Neural cell (in vitro differentiated cells): ENCODE measurements around the gene MRGPRE. TPM values are rescaled to one million over a fixed set of nuclear protein-coding genes. Genes with fewer than 3 reads are reported as not detected.

Experiments
- H2AFZ ChIP-seq: fragments of 200-600, 300-800 bp; sonication (generic), shearing (Covaris generic); 2 replicates; pipeline ENCODE4 v1.6.0; 2014; ENCODE audit warnings: low read depth, mild to moderate bottlenecking, antibody characterized with exemption, low read length, moderate library complexity
- H3F3A ChIP-seq: fragments of 200-600 bp; shearing (Covaris generic); 2 replicates; pipeline ENCODE4 v1.6.1; 2016; ENCODE audit warnings: mild to moderate bottlenecking, moderate library complexity, mixed read lengths, antibody characterized with exemption, low read length; ENCODE audit not compliant: insufficient read depth, poor library complexity, severe bottlenecking
- H3K27ac ChIP-seq: fragments of 200-600, 300-800 bp; sonication (generic), shearing (Covaris generic); 2 replicates; pipeline ENCODE4 v1.5.1; 2014; ENCODE audit warnings: mild to moderate bottlenecking, low read length, moderate library complexity
- H3K27me3 ChIP-seq: fragments of 300-800, 200-600 bp; sonication (generic), shearing (Covaris generic); 2 replicates; pipeline ENCODE4 v1.6.0; 2014; ENCODE audit warnings: mild to moderate bottlenecking, low read depth, low read length, moderate library complexity; ENCODE audit not compliant: insufficient read depth
- H3K36me3 ChIP-seq: fragments of 300-800, 200-600 bp; sonication (generic), shearing (Covaris generic); 2 replicates; pipeline ENCODE4 v1.5.1; 2014; ENCODE audit warnings: mild to moderate bottlenecking, antibody characterized with exemption, low read length, moderate library complexity; ENCODE audit not compliant: insufficient read depth
- H3K4me2 ChIP-seq: fragments of 300-800, 200-600 bp; sonication (generic), shearing (Covaris generic); 2 replicates; pipeline ENCODE4 v1.6.0; 2014; ENCODE audit warnings: mild to moderate bottlenecking, low read length
- H3K4me3 ChIP-seq: fragments of 300-800, 200-600 bp; sonication (generic), shearing (Covaris generic); 2 replicates; pipeline ENCODE4 v1.5.1; 2014; ENCODE audit warnings: mild to moderate bottlenecking, low read length, moderate library complexity
- H3K79me2 ChIP-seq: fragments of 200-600 bp; shearing (Covaris generic); replicated peaks from 2 replicates; pipeline ENCODE4 v1.6.0; 2014; ENCODE audit warnings: mild to moderate bottlenecking, low read length, moderate library complexity; ENCODE audit not compliant: insufficient read depth
- H3K9ac ChIP-seq: fragments of 300-800, 200-600 bp; sonication (generic), shearing (Covaris generic); 2 replicates; pipeline ENCODE4 v1.6.1; 2016; ENCODE audit warnings: mild to moderate bottlenecking, low read length, mixed read lengths
- H3K9me2 ChIP-seq: fragments of 200-600 bp; shearing (Covaris generic); 2 replicates; pipeline ENCODE4 v1.6.1; 2016; ENCODE audit warnings: mild to moderate bottlenecking, low read length, mixed read lengths; ENCODE audit not compliant: insufficient read depth
- H3K9me3 ChIP-seq: fragments of 200-600, 300-800 bp; sonication (generic), shearing (Covaris generic); 2 replicates; pipeline ENCODE4 v1.6.1; 2016; ENCODE audit warnings: mild to moderate bottlenecking, mixed run types, low read length, moderate library complexity, mixed read lengths
- H4K20me1 ChIP-seq: fragments of 200-600 bp; shearing (Covaris generic); 2 replicates; pipeline ENCODE4 v1.6.1; 2016; ENCODE audit warnings: mild to moderate bottlenecking, mixed run types; ENCODE audit not compliant: insufficient read depth
- CTCF ChIP-seq: fragments of 450-650 bp; IDR thresholded peaks from 2 replicates; pipeline ENCODE4 v1.5.1; 2014; ENCODE audit warnings: antibody characterized with exemption, mild to moderate bottlenecking, moderate library complexity; ENCODE audit not compliant: poor library complexity, severe bottlenecking
- EP300 ChIP-seq: fragments of 450-650 bp; conservative IDR thresholded peaks from 2 replicates; pipeline ENCODE4 v1.6.1; 2014; ENCODE audit warnings: antibody characterized with exemption, mild to moderate bottlenecking, moderate library complexity; ENCODE audit not compliant: poor library complexity, severe bottlenecking
- EZH2 ChIP-seq: fragments of 200-600, 300-800 bp; shearing (Covaris generic), sonication (generic); IDR thresholded peaks from 2 replicates; pipeline ENCODE4 v1.6.1; 2014; ENCODE audit warnings: antibody characterized with exemption, low read length, borderline replicate concordance, mild to moderate bottlenecking; ENCODE audit not compliant: insufficient read depth, poor library complexity, severe bottlenecking
- MXI1 ChIP-seq: fragments of 450-650 bp; conservative IDR thresholded peaks from 2 replicates; pipeline ENCODE4 v1.6.1; 2014; ENCODE audit warnings: antibody characterized with exemption, mild to moderate bottlenecking; ENCODE audit not compliant: poor library complexity, severe bottlenecking
- POLR2AphosphoS5 ChIP-seq: IDR thresholded peaks from 2 replicates; pipeline ENCODE4 v1.6.1; 2012
- RAD21 ChIP-seq: fragments of 450-650 bp; conservative IDR thresholded peaks from 2 replicates; pipeline ENCODE4 v1.6.1; 2014; ENCODE audit warnings: antibody characterized with exemption, mild to moderate bottlenecking, moderate library complexity
- SMC3 ChIP-seq: fragments of 450-650 bp; conservative IDR thresholded peaks from 2 replicates; pipeline ENCODE4 v1.6.1; 2014; ENCODE audit warnings: antibody characterized with exemption, mild to moderate bottlenecking, moderate library complexity; ENCODE audit not compliant: poor library complexity
- TAF1 ChIP-seq: IDR thresholded peaks from 2 replicates; pipeline ENCODE4 v1.6.1; 2012; ENCODE audit warnings: low read depth
- polyA plus RNA-seq: library from polyadenylated mRNA; depleted of rRNA; stranded (reverse); fragments of >200 nt; gene quantifications from 2 replicates; pipeline ENCODE4 v1.2.3, GENCODE V29; 2014
- TF ChIP-seq, protein P1 (sequence below): IDR thresholded peaks from 2 replicates; pipeline ENCODE4 v1.6.1; 2012; ENCODE audit warnings: borderline replicate concordance

Gene MRGPRE
- polyA plus RNA-seq, 1 donor from 2014 or later: 0.28 TPM

GRCh38 chr11:3230636-3231549, 1.3 kb downstream of the MRGPRE start:
- Histone ChIP-seq H3K4me3 (no peak overlapping the region), H4K20me1 (no peaks in the 10 kb centered on the region), H3F3A (no peaks in the 10 kb centered on the region), H3K36me3 (no peaks in the 10 kb centered on the region), H2AFZ (no peak overlapping the region), H3K9ac (no peak overlapping the region), H3K79me2 (no peaks in the 10 kb centered on the region), H3K4me2 (no peak overlapping the region), H3K9me3 (no peaks in the 10 kb centered on the region), H3K27ac (no peak overlapping the region), H3K9me2 (no peaks in the 10 kb centered on the region), H3K27me3 (no peaks in the 10 kb centered on the region)
- TF ChIP-seq, protein P1, sequence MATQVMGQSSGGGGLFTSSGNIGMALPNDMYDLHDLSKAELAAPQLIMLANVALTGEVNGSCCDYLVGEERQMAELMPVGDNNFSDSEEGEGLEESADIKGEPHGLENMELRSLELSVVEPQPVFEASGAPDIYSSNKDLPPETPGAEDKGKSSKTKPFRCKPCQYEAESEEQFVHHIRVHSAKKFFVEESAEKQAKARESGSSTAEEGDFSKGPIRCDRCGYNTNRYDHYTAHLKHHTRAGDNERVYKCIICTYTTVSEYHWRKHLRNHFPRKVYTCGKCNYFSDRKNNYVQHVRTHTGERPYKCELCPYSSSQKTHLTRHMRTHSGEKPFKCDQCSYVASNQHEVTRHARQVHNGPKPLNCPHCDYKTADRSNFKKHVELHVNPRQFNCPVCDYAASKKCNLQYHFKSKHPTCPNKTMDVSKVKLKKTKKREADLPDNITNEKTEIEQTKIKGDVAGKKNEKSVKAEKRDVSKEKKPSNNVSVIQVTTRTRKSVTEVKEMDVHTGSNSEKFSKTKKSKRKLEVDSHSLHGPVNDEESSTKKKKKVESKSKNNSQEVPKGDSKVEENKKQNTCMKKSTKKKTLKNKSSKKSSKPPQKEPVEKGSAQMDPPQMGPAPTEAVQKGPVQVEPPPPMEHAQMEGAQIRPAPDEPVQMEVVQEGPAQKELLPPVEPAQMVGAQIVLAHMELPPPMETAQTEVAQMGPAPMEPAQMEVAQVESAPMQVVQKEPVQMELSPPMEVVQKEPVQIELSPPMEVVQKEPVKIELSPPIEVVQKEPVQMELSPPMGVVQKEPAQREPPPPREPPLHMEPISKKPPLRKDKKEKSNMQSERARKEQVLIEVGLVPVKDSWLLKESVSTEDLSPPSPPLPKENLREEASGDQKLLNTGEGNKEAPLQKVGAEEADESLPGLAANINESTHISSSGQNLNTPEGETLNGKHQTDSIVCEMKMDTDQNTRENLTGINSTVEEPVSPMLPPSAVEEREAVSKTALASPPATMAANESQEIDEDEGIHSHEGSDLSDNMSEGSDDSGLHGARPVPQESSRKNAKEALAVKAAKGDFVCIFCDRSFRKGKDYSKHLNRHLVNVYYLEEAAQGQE: no peak
- TF ChIP-seq RAD21: no peak
- TF ChIP-seq POLR2AphosphoS5: no peak
- no peak for TF ChIP-seq MXI1
- no peak for TF ChIP-seq TAF1
- no peak for TF ChIP-seq SMC3
- no peak for TF ChIP-seq EZH2
- TF ChIP-seq CTCF: no peak
- no peak for TF ChIP-seq EP300

- Histone ChIP-seq H2AFZ (no peak overlapping the region), H3K4me2 (no peak overlapping the region), H3K9me2 (no peaks in the 10 kb centered on the region), H3K9me3 (no peaks in the 10 kb centered on the region), H3K27me3 (no peaks in the 10 kb centered on the region), H3K79me2 (no peaks in the 10 kb centered on the region), H3K27ac (no peak overlapping the region), H3K9ac (no peak overlapping the region), H4K20me1 (no peaks in the 10 kb centered on the region), H3K4me3 (no peak overlapping the region), H3F3A (no peaks in the 10 kb centered on the region), H3K36me3 (no peaks in the 10 kb centered on the region)
- no peak for TF ChIP-seq POLR2AphosphoS5
- no peak for TF ChIP-seq CTCF
- TF ChIP-seq MXI1: no peak
- TF ChIP-seq SMC3: no peak
- TF ChIP-seq TAF1: no peak
- TF ChIP-seq EZH2: no peak
- no peak for TF ChIP-seq RAD21
- TF ChIP-seq, protein P1: no peak
- no peak for TF ChIP-seq EP300
Observed at GRCh38 chr11:3229673-3230630, 2.3 kb downstream of the MRGPRE start.
